Activated CD8-positive, alpha-beta T cell treated with anti-CD3 and anti-CD28 coated beads for 36 hours (primary cell): ENCODE data around the gene TLCD3A. TPM values are rescaled to one million over a fixed set of nuclear protein-coding genes. Genes with fewer than 3 reads are reported as not detected.

Experiments
- ATAC-seq: fragments of 200-7000 bp; cut with Tn5 transposase; one replicate; pipeline ENCODE4 v1.10.0; 2021; ENCODE audit warnings: mild to moderate bottlenecking, moderate library complexity
- CTCF ChIA-PET: fragments of 350-600 bp; sonication (Branson Sonifier 250); formaldehyde crosslinking; loops from one replicate; lab custom pipeline; 2021; ENCODE audit warnings: antibody characterized with exemption; lab: Charles Lee
- POLR2A ChIA-PET: fragments of 350-600 bp; sonication (Branson Sonifier 250); formaldehyde crosslinking; loops from one replicate; lab custom pipeline; 2021; ENCODE audit warnings: antibody characterized with exemption; lab: Charles Lee
- DNase-seq: peaks from one replicate; pipeline ENCODE4 v3.0.0-alpha.2; 2020
- H3K27ac Mint-ChIP-seq: one replicate; pipeline ENCODE4 v1.8.0; 2021; ENCODE audit warnings: mild to moderate bottlenecking, mixed read lengths
- H3K27me3 Mint-ChIP-seq: one replicate; pipeline ENCODE4 v1.8.0; 2021; ENCODE audit warnings: mixed read lengths
- H3K36me3 Mint-ChIP-seq: one replicate; pipeline ENCODE4 v1.8.0; 2021; ENCODE audit warnings: low read depth, mixed read lengths
- H3K4me1 Mint-ChIP-seq: one replicate; pipeline ENCODE4 v1.8.0; 2021; ENCODE audit warnings: low read depth, mixed read lengths
- H3K4me3 Mint-ChIP-seq: one replicate; pipeline ENCODE4 v1.8.0; 2021; ENCODE audit warnings: mild to moderate bottlenecking, moderate library complexity, mixed read lengths
- H3K9me3 Mint-ChIP-seq: one replicate; pipeline ENCODE4 v1.8.0; 2021; ENCODE audit warnings: mixed read lengths
- intact Hi-C: fragments of 100-400 bp; cut with micrococcal nuclease; formaldehyde crosslinking; loops from one replicate; pipeline ENCODE4 v1.10.0; 2022
- total RNA-seq, 2 experiments: library from RNA; stranded (reverse); gene quantifications; one replicate each; pipeline ENCODE4 v1.2.3, GENCODE V29; 2021
- TF ChIP-seq, protein P1 (sequence below): fragments of 200-600 bp; IDR thresholded peaks from one replicate; pipeline ENCODE4 v1.8.0; 2022; ENCODE audit warnings: antibody characterized with exemption, mild to moderate bottlenecking

TLCD3A gene
- total RNA-seq, 2 experiments from 2014 or later = 30.9 to 34.4 TPM

DNA sequence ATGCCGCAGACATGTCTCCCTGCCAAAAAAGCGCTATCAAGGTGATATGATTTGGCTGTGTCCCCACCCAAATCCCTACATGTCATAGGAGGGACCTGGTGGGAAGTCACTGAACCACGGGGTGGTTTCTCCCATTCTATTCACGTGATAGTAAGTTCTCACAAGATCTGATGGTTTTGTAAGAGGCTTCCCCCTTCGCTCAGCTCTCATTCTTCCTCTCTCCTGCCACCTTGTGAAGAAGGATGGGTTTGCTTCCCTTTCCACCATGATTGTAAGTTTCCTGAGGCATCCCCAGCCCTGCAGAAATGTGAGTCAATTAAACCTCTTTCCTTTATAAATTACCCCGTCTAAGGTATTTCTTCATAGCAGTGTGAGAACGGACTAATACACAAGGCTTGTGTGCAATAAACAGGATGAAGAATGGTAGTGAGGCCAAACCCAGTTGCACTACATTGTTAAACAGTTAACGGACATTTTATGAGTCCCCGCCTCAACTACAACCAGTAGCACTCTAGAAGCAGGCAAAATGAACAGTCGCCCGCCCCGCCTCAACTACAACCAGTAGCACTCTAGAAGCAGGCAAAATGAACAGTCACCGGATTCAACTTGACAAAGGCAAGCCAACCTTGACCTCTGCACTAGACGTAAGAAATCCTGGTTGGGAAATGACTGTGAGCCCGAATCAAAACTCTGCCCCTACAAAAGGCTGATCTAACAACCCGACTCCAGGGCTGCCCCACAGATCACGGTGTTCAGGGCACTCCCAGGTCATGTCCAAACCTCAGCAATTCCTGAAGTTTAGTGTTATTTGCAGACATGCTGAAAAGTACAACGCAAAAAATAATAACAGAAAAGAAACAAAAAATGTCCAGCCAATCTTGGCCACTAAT, 44.1 kb upstream of the TLCD3A start:
- no peaks in the 10 kb centered on the region for H3K4me1 Mint-ChIP-seq
- ATAC-seq (no peak), DNase-seq (no peak)
- TF ChIP-seq, protein P1, sequence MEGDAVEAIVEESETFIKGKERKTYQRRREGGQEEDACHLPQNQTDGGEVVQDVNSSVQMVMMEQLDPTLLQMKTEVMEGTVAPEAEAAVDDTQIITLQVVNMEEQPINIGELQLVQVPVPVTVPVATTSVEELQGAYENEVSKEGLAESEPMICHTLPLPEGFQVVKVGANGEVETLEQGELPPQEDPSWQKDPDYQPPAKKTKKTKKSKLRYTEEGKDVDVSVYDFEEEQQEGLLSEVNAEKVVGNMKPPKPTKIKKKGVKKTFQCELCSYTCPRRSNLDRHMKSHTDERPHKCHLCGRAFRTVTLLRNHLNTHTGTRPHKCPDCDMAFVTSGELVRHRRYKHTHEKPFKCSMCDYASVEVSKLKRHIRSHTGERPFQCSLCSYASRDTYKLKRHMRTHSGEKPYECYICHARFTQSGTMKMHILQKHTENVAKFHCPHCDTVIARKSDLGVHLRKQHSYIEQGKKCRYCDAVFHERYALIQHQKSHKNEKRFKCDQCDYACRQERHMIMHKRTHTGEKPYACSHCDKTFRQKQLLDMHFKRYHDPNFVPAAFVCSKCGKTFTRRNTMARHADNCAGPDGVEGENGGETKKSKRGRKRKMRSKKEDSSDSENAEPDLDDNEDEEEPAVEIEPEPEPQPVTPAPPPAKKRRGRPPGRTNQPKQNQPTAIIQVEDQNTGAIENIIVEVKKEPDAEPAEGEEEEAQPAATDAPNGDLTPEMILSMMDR = no peak
- peaks cover 23% of the 10 kb centered on the region for H3K36me3 Mint-ChIP-seq
- no peaks in the 10 kb centered on the region for H3K9me3 Mint-ChIP-seq
- no peaks in the 10 kb centered on the region for H3K27me3 Mint-ChIP-seq
- H3K27ac Mint-ChIP-seq = no peak overlapping the region
- intact Hi-C loops = no loop called here
- ChIA-PET POLR2A (interaction anchor here (1.0 to 1.1 kb wide), 2 partner anchors 9 to 63 kb away, joined by 3 read pairs; no protein-coding TSS in a partner anchor), CTCF (interaction anchor here (0.8 to 3.5 kb wide), 7 partner anchors 10 to 276 kb away, joined by 3 to 21 read pairs (median 3); no protein-coding TSS in a partner anchor)
- H3K4me3 Mint-ChIP-seq = no peak overlapping the region

DNA sequence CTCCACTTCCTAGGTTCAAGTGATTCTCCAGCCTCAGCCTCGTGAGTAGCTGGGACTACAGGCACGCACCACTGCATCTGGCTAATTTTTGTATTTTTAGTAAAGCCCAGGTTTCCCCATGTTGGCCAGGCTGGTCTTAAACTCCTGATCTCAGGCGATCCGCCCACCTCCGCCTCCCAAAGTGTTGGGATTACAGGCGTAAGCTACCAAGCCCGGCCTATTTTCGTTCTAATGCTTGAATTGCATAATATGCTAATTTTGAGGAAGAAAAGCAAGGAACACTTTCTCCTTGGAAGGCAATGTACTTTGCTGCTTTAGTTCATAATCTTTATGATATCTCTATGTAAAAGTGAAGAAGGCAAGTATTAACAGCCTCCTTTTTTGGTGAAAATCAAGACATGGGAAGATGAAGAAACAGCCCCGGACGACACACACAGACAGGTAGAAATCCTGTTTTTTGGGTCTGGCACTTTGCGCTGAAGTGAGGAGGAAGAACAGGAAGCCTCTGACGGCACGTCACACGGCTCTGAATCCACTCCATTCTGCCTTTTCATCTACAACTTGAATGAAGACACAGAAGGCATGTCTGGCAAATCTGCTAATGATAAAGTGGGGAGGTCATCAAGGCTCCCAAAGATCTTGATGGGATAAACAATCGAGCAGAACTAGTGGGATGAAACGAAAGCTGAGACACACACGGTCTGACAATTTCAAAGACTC, 42.7 kb upstream of the TLCD3A start:
- Mint-ChIP-seq H3K9me3 (no peaks in the 10 kb centered on the region), H3K4me3 (no peak overlapping the region), H3K4me1 (no peaks in the 10 kb centered on the region), H3K27me3 (no peaks in the 10 kb centered on the region), H3K27ac (no peak overlapping the region), H3K36me3 (peaks cover 21% of the 10 kb centered on the region)
- POLR2A ChIA-PET = interaction anchor here (1.0 kb wide), 1 partner anchor 62 kb away, joined by 3 read pairs; no protein-coding TSS in a partner anchor
- CTCF ChIA-PET = interaction anchor here (1.3 to 2.3 kb wide), 3 partner anchors 10 to 277 kb away, joined by 3 to 12 read pairs (median 10); no protein-coding TSS in a partner anchor
- no peak for DNase-seq
- intact Hi-C loops = no loop called here
- no peak for ATAC-seq
- TF ChIP-seq, protein P1 = no peak

DNA sequence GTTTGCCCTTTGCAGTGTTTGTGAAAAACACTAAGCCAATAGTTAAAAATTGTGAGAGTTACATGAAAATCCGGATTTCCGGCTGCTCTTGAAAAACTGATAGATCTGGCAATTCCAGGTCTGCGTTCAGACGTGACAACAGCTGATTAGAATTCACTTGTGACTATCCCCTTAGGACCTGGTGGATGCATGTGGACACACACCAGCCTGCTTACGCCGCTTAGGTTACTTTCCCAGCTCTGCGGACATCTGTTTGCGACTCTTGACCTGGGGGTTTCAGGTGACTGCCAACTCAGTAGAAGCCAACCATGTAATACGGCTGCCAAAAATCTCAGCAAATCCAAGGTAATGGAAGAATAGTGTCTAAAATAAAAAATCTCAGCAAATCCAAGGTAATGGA, 42.0 kb upstream of the TLCD3A start:
- H3K4me3 Mint-ChIP-seq = no peak overlapping the region
- H3K27me3 Mint-ChIP-seq = no peaks in the 10 kb centered on the region
- no peaks in the 10 kb centered on the region for H3K9me3 Mint-ChIP-seq
- DNase-seq = no peak
- H3K36me3 Mint-ChIP-seq = peaks cover 26% of the 10 kb centered on the region
- TF ChIP-seq, protein P1 = no peak
- H3K27ac Mint-ChIP-seq = no peak overlapping the region
- H3K4me1 Mint-ChIP-seq = no peaks in the 10 kb centered on the region
- no peak for ATAC-seq
- intact Hi-C loops = no loop called here
- CTCF ChIA-PET = interaction anchor here (1.2 to 2.0 kb wide), 2 partner anchors 10 to 278 kb away, joined by 6 to 12 read pairs; no protein-coding TSS in a partner anchor
- POLR2A ChIA-PET = no interaction called here

DNA sequence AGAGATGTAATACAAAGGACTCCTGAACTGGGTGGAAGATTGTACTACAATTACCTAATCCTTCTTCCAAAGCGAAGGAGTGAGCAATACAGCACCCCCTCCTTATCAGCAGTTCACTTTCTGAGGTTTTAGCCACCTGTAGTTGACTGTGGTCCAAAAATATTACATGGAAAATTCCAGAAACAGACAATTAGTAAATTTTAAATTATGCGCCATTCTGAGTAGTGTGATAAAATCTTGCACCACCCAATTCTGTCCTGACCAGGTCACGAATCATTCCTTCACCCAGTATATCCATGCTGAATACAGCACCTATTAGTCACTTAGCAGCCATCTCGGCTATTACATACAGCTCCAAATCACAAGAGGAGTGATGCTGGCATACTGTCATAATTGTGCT, 41.0 kb upstream of the TLCD3A start:
- no peak overlapping the region for H3K4me3 Mint-ChIP-seq
- ATAC-seq = no peak
- ChIA-PET POLR2A (no interaction called here), CTCF (interaction anchor here (1.2 to 2.0 kb wide), 2 partner anchors 9 to 279 kb away, joined by 6 to 12 read pairs; no protein-coding TSS in a partner anchor)
- TF ChIP-seq, protein P1 = no peak
- H3K4me1 Mint-ChIP-seq = no peaks in the 10 kb centered on the region
- H3K9me3 Mint-ChIP-seq = no peaks in the 10 kb centered on the region
- DNase-seq = no peak
- peaks cover 25% of the 10 kb centered on the region for H3K36me3 Mint-ChIP-seq
- H3K27ac Mint-ChIP-seq = no peak overlapping the region
- intact Hi-C loops = no loop called here
- no peaks in the 10 kb centered on the region for H3K27me3 Mint-ChIP-seq
